A673 (cell line): Measurements from ENCODE around the gene ABHD17A. TPM values are rescaled to one million over a fixed set of nuclear protein-coding genes. Genes with fewer than 3 reads are reported as not detected.
A peak's percentile ranks its signal among the peaks of the same experiment; 100 is the strongest.

Experiments
- BruUV-seq: library from RNA; stranded (reverse); fragments of 400-500 nt; replicated peaks from 2 replicates; lab custom pipeline; 2021; lab: Mats Ljungman, UMichigan
- CTCF ChIA-PET: fragments of 300-600 bp; sonication (Branson Sonifier 250); formaldehyde crosslinking; loops from one replicate; lab custom pipeline; 2022; ENCODE audit warnings: antibody characterized with exemption; lab: Charles Lee
- POLR2A ChIA-PET: fragments of 300-600 bp; sonication (Branson Sonifier 250); formaldehyde crosslinking; loops from one replicate; lab custom pipeline; 2022; ENCODE audit warnings: antibody characterized with exemption; ENCODE audit not compliant: low non-redundant PET; lab: Charles Lee
- DNase-seq: peaks from one replicate; pipeline ENCODE4 v3.0.0-alpha.2; 2015; ENCODE audit warnings: low spot score
- H3K27ac ChIP-seq: fragments of 200-600 bp; sonication (generic); 2 replicates; pipeline ENCODE4 v1.5.1; 2016; ENCODE audit warnings: mixed run types, low read depth, mild to moderate bottlenecking, mixed read lengths, antibody characterized with exemption, low read length; ENCODE audit not compliant: poor library complexity, severe bottlenecking
- H3K27me3 ChIP-seq: fragments of 200-600 bp; sonication (generic); replicated peaks from 2 replicates; pipeline ENCODE4 v1.6.1; 2017; ENCODE audit warnings: mixed run types, low read depth, mild to moderate bottlenecking, mixed read lengths, antibody characterized with exemption, low read length; ENCODE audit not compliant: insufficient read depth, poor library complexity
- H3K36me3 ChIP-seq: fragments of 200-600 bp; sonication (generic); 2 replicates; pipeline ENCODE4 v1.6.1; 2016; ENCODE audit warnings: mixed run types, mild to moderate bottlenecking, mixed read lengths, antibody characterized with exemption, low read length; ENCODE audit not compliant: insufficient read depth, poor library complexity, severe bottlenecking
- H3K4me1 ChIP-seq: fragments of 200-600 bp; sonication (generic); 2 replicates; pipeline ENCODE4 v1.6.1; 2017; ENCODE audit warnings: mixed run types, mild to moderate bottlenecking, mixed read lengths, antibody characterized with exemption, low read length; ENCODE audit not compliant: insufficient read depth, poor library complexity, severe bottlenecking
- H3K4me3 ChIP-seq: fragments of 200-600 bp; sonication (generic); 2 replicates; pipeline ENCODE4 v1.5.1; 2016; ENCODE audit warnings: low read depth, mixed run types, mild to moderate bottlenecking, mixed read lengths, low read length; ENCODE audit not compliant: poor library complexity, severe bottlenecking
- H3K9me3 ChIP-seq: fragments of 200-600 bp; sonication (generic); 2 replicates; pipeline ENCODE4 v1.6.1; 2016; ENCODE audit warnings: mixed run types, low read depth, mild to moderate bottlenecking, mixed read lengths, antibody characterized with exemption, low read length; ENCODE audit not compliant: poor library complexity, severe bottlenecking
- EZH2 ChIP-seq: fragments of 200-600 bp; sonication (generic); IDR thresholded peaks from 2 replicates; pipeline ENCODE4 v1.6.1; 2017; ENCODE audit warnings: borderline replicate concordance, low read depth, mild to moderate bottlenecking, mixed read lengths, antibody characterized with exemption, low read length; ENCODE audit not compliant: poor library complexity, severe bottlenecking
- intact Hi-C: fragments of 100-400 bp; cut with micrococcal nuclease; formaldehyde crosslinking; loops from one replicate; pipeline ENCODE4 v1.10.0; 2022; ENCODE audit not compliant: unreplicated experiment
- total RNA-seq: library from RNA; stranded (reverse); gene quantifications from 2 replicates; pipeline ENCODE4 v1.2.3, GENCODE V29; 2021
- TF ChIP-seq, protein P1 (sequence below): fragments of 300-800, 200-600 bp; sonication (generic); conservative IDR thresholded peaks from 2 replicates; pipeline ENCODE4 v1.5.1; 2017; ENCODE audit warnings: low read depth, mild to moderate bottlenecking, antibody characterized with exemption, low read length, moderate library complexity, mixed read lengths

The ABHD17A gene
- total RNA-seq, 1 experiment from 2014 or later: 56.9 TPM

DNA sequence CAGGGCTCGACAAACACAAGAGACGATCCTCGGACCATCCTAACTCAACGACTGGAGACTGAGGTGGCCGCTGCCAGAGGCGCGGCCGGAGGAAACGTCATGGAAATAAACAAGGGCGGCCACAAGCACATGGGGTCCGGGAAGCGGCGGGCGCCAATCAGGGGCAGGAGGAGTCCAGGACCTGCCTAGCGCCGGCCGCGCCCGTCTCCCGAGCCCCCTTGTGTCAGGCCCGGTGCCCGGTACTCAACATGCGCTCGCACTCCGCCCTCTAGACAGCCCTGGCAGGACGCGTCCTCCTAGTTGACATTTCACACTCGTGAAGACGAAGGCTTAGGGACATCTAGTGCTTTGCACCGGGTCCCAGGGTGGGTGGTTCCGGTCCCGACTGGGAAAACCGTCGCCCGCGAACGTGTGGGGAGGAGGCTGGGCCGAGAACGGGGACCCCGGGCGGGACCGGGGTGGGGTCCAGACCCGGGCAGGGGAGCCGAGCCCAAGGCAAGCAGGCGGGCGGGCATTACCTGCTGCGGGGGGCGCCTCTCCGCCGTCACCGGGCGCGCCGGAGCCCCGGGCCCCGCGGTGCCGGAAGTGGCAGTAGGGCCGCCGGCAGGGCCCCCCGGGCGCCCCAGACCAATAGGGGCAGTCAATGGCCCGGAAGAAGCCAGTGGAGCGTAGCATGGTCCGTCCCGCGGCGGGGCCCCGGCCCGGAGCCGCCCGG lies 37.5 kb downstream of the ABHD17A start:
- no TSS peak for BruUV-seq
- DNase-seq: peak; percentile 38
- Histone ChIP-seq H3K36me3 (peaks cover 3% of the 10 kb centered on the region), H3K9me3 (no peaks in the 10 kb centered on the region), H3K27ac (peak overlapping the region; percentile 100), H3K4me1 (peaks cover 29% of the 10 kb centered on the region), H3K27me3 (no peaks in the 10 kb centered on the region), H3K4me3 (peak overlapping the region; percentile 99)
- intact Hi-C loops: loop anchor here (5.0 kb wide), 1 partner anchor 176 kb away; no protein-coding TSS in a partner anchor
- POLR2A ChIA-PET: no interaction called here
- TF ChIP-seq, protein P1, sequence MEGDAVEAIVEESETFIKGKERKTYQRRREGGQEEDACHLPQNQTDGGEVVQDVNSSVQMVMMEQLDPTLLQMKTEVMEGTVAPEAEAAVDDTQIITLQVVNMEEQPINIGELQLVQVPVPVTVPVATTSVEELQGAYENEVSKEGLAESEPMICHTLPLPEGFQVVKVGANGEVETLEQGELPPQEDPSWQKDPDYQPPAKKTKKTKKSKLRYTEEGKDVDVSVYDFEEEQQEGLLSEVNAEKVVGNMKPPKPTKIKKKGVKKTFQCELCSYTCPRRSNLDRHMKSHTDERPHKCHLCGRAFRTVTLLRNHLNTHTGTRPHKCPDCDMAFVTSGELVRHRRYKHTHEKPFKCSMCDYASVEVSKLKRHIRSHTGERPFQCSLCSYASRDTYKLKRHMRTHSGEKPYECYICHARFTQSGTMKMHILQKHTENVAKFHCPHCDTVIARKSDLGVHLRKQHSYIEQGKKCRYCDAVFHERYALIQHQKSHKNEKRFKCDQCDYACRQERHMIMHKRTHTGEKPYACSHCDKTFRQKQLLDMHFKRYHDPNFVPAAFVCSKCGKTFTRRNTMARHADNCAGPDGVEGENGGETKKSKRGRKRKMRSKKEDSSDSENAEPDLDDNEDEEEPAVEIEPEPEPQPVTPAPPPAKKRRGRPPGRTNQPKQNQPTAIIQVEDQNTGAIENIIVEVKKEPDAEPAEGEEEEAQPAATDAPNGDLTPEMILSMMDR: no peak
- TF ChIP-seq EZH2: no peak
- CTCF ChIA-PET: no interaction called here

DNA sequence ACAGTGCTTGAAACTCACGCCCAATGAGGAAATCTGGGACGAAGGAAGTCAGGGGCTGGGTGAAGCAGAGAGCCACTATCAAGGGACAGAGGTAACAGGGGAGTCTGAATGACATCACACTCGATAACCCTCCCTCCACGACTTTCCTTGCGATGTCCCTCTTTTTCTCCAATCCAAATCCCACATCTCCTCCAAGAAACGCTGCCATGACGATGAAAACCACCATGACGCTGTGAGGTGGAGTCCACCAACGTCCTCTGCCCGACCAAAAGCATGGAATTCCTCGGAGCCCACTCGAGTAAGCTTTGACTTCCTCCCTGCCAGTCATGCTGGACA lies 38.0 kb downstream of the ABHD17A start:
- BruUV-seq: TSS peak; percentile 44
- intact Hi-C loops: loop anchor here (5.0 kb wide), 1 partner anchor 175 kb away; no protein-coding TSS in a partner anchor
- peak overlapping the region; percentile 100 for H3K27ac ChIP-seq
- POLR2A ChIA-PET: interaction anchor here (0.6 kb wide), 1 partner anchor 8 kb away, joined by 4 read pairs; no protein-coding TSS in a partner anchor
- peaks cover 24% of the 10 kb centered on the region for H3K4me1 ChIP-seq
- H3K9me3 ChIP-seq: no peaks in the 10 kb centered on the region
- peak overlapping the region; percentile 99 for H3K4me3 ChIP-seq
- no peaks in the 10 kb centered on the region for H3K27me3 ChIP-seq
- H3K36me3 ChIP-seq: peaks cover 3% of the 10 kb centered on the region
- CTCF ChIA-PET: no interaction called here
- TF ChIP-seq EZH2: no peak
- TF ChIP-seq, protein P1: no peak
- DNase-seq: no peak

DNA sequence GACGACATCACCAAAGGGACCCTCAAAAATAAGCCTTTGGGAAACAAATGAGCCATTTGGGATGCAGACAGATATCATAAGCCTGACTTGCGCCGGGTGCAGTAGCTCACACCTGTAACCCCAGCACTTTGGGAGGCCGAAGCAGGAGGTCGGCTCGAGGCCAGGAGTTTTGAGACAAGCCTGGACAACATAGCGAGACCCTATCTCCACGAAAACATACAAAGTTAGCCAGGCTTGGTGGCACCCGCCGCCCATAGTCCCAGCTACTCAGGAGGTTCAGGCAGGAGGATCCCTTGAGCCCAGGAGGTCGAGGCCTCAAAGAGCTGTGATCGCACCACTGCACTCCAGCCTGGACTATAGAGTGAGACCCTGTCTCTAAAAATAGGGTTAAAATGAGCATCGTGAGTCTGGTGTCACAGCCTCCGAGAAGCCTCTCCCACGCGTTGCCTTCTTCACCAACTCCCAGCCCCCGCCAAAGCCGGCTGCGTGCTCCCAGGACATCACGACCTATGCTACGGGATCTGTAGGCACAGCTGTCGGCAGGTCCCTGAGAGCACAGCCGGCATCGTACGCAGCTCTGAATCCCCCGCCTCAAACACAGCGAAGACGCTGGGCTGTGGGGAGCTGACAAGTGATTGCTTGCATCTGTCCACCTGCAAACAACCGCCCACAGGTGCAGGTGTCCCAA lies 38.6 kb downstream of the ABHD17A start:
- POLR2A ChIA-PET: interaction anchor here (0.6 kb wide), 1 partner anchor 7 kb away, joined by 4 read pairs; no protein-coding TSS in a partner anchor
- intact Hi-C loops: loop anchor here (5.0 kb wide), 1 partner anchor 174 kb away; no protein-coding TSS in a partner anchor
- H3K4me3 ChIP-seq: peak overlapping the region; percentile 99
- H3K9me3 ChIP-seq: no peaks in the 10 kb centered on the region
- peaks cover 3% of the 10 kb centered on the region for H3K36me3 ChIP-seq
- CTCF ChIA-PET: interaction anchor here (0.6 kb wide), 1 partner anchor 1581 kb away, joined by 3 read pairs; no protein-coding TSS in a partner anchor
- no peaks in the 10 kb centered on the region for H3K27me3 ChIP-seq
- DNase-seq: no peak
- H3K4me1 ChIP-seq: peaks cover 17% of the 10 kb centered on the region
- TF ChIP-seq, protein P1: no peak
- no peak for TF ChIP-seq EZH2
- BruUV-seq: no TSS peak
- peak overlapping the region; percentile 100 for H3K27ac ChIP-seq
